CD4-positive, CD25-positive, alpha-beta regulatory T cell (primary cell): ENCODE measurements around the gene MGAT5. TPM values are rescaled to one million over a fixed set of nuclear protein-coding genes. Genes with fewer than 3 reads are reported as not detected.

Experiments
- ATAC-seq, 2 donors: fragments of 150-1000 bp; cut with Tn5 transposase; one replicate each; pipeline ENCODE4 v1.10.0; 2021; ENCODE audit warnings: low read depth in 2 of 2, moderate number of reproducible peaks in 2 of 2, moderate library complexity in 1 of 2
- DNase-seq, 3 donors: peaks; one replicate each; pipeline versions ENCODE4 v3.0.0 to v3.0.0-alpha.2; 2012 to 2022; ENCODE audit warnings: mixed read lengths in 1 of 3
- H3K27ac ChIP-seq: one replicate; pipeline ENCODE4 v1.7.0; 2013; ENCODE audit warnings: mild to moderate bottlenecking, low read length; ENCODE audit not compliant: insufficient read depth, poor library complexity, severe bottlenecking
- H3K27me3 ChIP-seq: one replicate; pipeline ENCODE4 v1.7.0; 2013; ENCODE audit warnings: low read length; ENCODE audit not compliant: control insufficient read depth, insufficient read depth
- H3K36me3 ChIP-seq: one replicate; pipeline ENCODE4 v1.7.0; 2013; ENCODE audit warnings: mild to moderate bottlenecking, low read length, moderate library complexity; ENCODE audit not compliant: control insufficient read depth, insufficient read depth
- H3K4me1 ChIP-seq: 2 replicates; pipeline ENCODE4 v1.7.0; 2013; ENCODE audit warnings: mild to moderate bottlenecking, low read length; ENCODE audit not compliant: insufficient read depth, control insufficient read depth, poor library complexity, severe bottlenecking
- H3K4me3 ChIP-seq: one replicate; pipeline ENCODE4 v1.7.0; 2013; ENCODE audit warnings: low read depth, mild to moderate bottlenecking, low read length, moderate library complexity
- H3K9me3 ChIP-seq, 2 experiments: 1 replicate in 1 of 2; 2 replicates in 1 of 2; pipeline ENCODE4 v1.7.0; 2013; ENCODE audit warnings: low read length in 2 of 2, mild to moderate bottlenecking in 1 of 2, moderate library complexity in 1 of 2; ENCODE audit not compliant: control insufficient read depth in 2 of 2
- H3K27ac Mint-ChIP-seq, 3 donors: one replicate each; pipeline ENCODE4 v1.8.0; 2020 to 2022; ENCODE audit warnings: mild to moderate bottlenecking in 3 of 3, mixed read lengths in 3 of 3, moderate library complexity in 2 of 3
- H3K27me3 Mint-ChIP-seq: one replicate; pipeline ENCODE4 v1.8.0; 2022; ENCODE audit warnings: mild to moderate bottlenecking, mixed read lengths
- H3K36me3 Mint-ChIP-seq: one replicate; pipeline ENCODE4 v1.8.0; 2020; ENCODE audit warnings: mixed read lengths
- H3K4me1 Mint-ChIP-seq, 4 donors: one replicate each; pipeline ENCODE4 v1.8.0; 2020 to 2022; ENCODE audit warnings: mixed read lengths in 4 of 4, mild to moderate bottlenecking in 1 of 4
- H3K4me3 Mint-ChIP-seq, 4 donors: one replicate each; pipeline ENCODE4 v1.8.0; 2020 to 2022; ENCODE audit warnings: mild to moderate bottlenecking in 4 of 4, mixed read lengths in 4 of 4, moderate library complexity in 3 of 4
- H3K9me3 Mint-ChIP-seq, 7 donors: one replicate each; pipeline ENCODE4 v1.8.0; 2020 to 2022; ENCODE audit warnings: mixed read lengths in 7 of 7, mild to moderate bottlenecking in 3 of 7, moderate library complexity in 2 of 7
- polyA plus RNA-seq, 4 donors: library from polyadenylated mRNA; unstranded; fragments of 300-500 nt; fragmentation: Illumina TruSeq; gene quantifications; one replicate each; pipeline ENCODE4 v1.2.3, GENCODE V29; 2021
- total RNA-seq: library from RNA; stranded (reverse); gene quantifications from one replicate; pipeline ENCODE4 v1.2.3, GENCODE V29; 2022

The MGAT5 gene
- total and polyA plus RNA-seq, 5 donors from 2014 or later: 3.6 to 68.8 (median 6.9) TPM

- no peaks in the 10 kb centered on the region for H3K27me3 Mint-ChIP-seq
- H3K4me3 Mint-ChIP-seq: no peak overlapping the region
- H3K4me3 ChIP-seq: no peak overlapping the region
- peaks cover 31% of the 10 kb centered on the region for H3K36me3 Mint-ChIP-seq
- H3K9me3 Mint-ChIP-seq: no peaks in the 10 kb centered on the region
- peaks cover under 1% of the 10 kb centered on the region for H3K4me1 ChIP-seq
- ATAC-seq: no peak
- no peak for DNase-seq
- peaks cover 22% of the 10 kb centered on the region for H3K36me3 ChIP-seq
- no peaks in the 10 kb centered on the region for H3K9me3 ChIP-seq
- no peaks in the 10 kb centered on the region for H3K27me3 ChIP-seq
- no peak overlapping the region for H3K27ac ChIP-seq
- peak overlapping the region in 2 of 3 donors; percentile 22 to 32 for H3K27ac Mint-ChIP-seq
- H3K4me1 Mint-ChIP-seq: peaks cover 15 to 50% (median 33%) of the 10 kb centered on the region in 4 donors
These were observed 61.6 kb downstream of the MGAT5 start for GRCh38 chr2:134315471-134315870.

- no peaks in the 10 kb centered on the region for H3K9me3 ChIP-seq
- peaks cover 41% of the 10 kb centered on the region for H3K36me3 Mint-ChIP-seq
- peaks cover 26% of the 10 kb centered on the region for H3K36me3 ChIP-seq
- H3K27me3 Mint-ChIP-seq: no peaks in the 10 kb centered on the region
- peaks cover 20% of the 10 kb centered on the region for H3K4me1 ChIP-seq
- no peak for ATAC-seq
- no peaks in the 10 kb centered on the region for H3K9me3 Mint-ChIP-seq
- no peak overlapping the region for H3K27ac ChIP-seq
- peaks cover 17 to 64% (median 45%) of the 10 kb centered on the region in 4 donors for H3K4me1 Mint-ChIP-seq
- H3K4me3 ChIP-seq: no peak overlapping the region
- peak overlapping the region; percentile 37 to 67 (median 44) for H3K27ac Mint-ChIP-seq
- H3K27me3 ChIP-seq: no peaks in the 10 kb centered on the region
- H3K4me3 Mint-ChIP-seq: peak overlapping the region in 2 of 4 donors; percentile 6 to 22
- DNase-seq: no peak
These were observed 65.9 kb downstream of the MGAT5 start for GRCh38 chr2:134319596-134320254.

- ATAC-seq (peak; percentile 46 to 59), DNase-seq (peak in 2 of 3 donors; percentile 9 to 54)
- H3K36me3 ChIP-seq: peaks cover 26% of the 10 kb centered on the region
- H3K4me3 Mint-ChIP-seq: peak overlapping the region in 2 of 4 donors; percentile 25 to 52
- H3K27ac ChIP-seq: no peak overlapping the region
- peak overlapping the region in 2 of 3 donors; percentile 29 to 48 for H3K27ac Mint-ChIP-seq
- H3K27me3 Mint-ChIP-seq: no peaks in the 10 kb centered on the region
- H3K9me3 ChIP-seq: no peaks in the 10 kb centered on the region
- no peaks in the 10 kb centered on the region for H3K27me3 ChIP-seq
- peaks cover 17 to 65% (median 49%) of the 10 kb centered on the region in 4 donors for H3K4me1 Mint-ChIP-seq
- H3K9me3 Mint-ChIP-seq: no peaks in the 10 kb centered on the region
- H3K4me1 ChIP-seq: peaks cover 25% of the 10 kb centered on the region
- H3K36me3 Mint-ChIP-seq: peaks cover 43% of the 10 kb centered on the region
- H3K4me3 ChIP-seq: no peak overlapping the region
These were observed 67.1 kb downstream of the MGAT5 start for GRCh38 chr2:134320930-134321329.

GRCh38 chr2:134323777-134324176 lies 69.9 kb downstream of the MGAT5 start:
- no peak overlapping the region for H3K4me3 ChIP-seq
- Mint-ChIP-seq H3K4me3 (no peak overlapping the region), H3K4me1 (peaks cover 17 to 66% (median 54%) of the 10 kb centered on the region in 4 donors), H3K36me3 (peaks cover 41% of the 10 kb centered on the region), H3K27ac (peak overlapping the region in 2 of 3 donors; percentile 28 to 38), H3K9me3 (peaks cover 0 to 2% (median 0%) of the 10 kb centered on the region in 7 donors), H3K27me3 (no peaks in the 10 kb centered on the region)
- peaks cover 25% of the 10 kb centered on the region for H3K4me1 ChIP-seq
- H3K27me3 ChIP-seq: no peaks in the 10 kb centered on the region
- DNase-seq (no peak), ATAC-seq (no peak)
- H3K9me3 ChIP-seq: no peaks in the 10 kb centered on the region
- H3K27ac ChIP-seq: no peak overlapping the region
- peaks cover 10% of the 10 kb centered on the region for H3K36me3 ChIP-seq

GRCh38 chr2:134324430-134324829 lies 70.6 kb downstream of the MGAT5 start:
- peak overlapping the region in 1 of 3 donors; percentile 28 for H3K27ac Mint-ChIP-seq
- peaks cover 34% of the 10 kb centered on the region for H3K36me3 Mint-ChIP-seq
- peaks cover 10 to 63% (median 53%) of the 10 kb centered on the region in 4 donors for H3K4me1 Mint-ChIP-seq
- peaks cover 25% of the 10 kb centered on the region for H3K4me1 ChIP-seq
- peaks cover 7% of the 10 kb centered on the region for H3K36me3 ChIP-seq
- no peak for DNase-seq
- H3K27me3 ChIP-seq: no peaks in the 10 kb centered on the region
- H3K9me3 Mint-ChIP-seq: peaks cover 0 to 2% (median 0%) of the 10 kb centered on the region in 7 donors
- ATAC-seq: no peak
- H3K4me3 ChIP-seq: no peak overlapping the region
- H3K27me3 Mint-ChIP-seq: no peaks in the 10 kb centered on the region
- peak overlapping the region in 1 of 4 donors; percentile 3 for H3K4me3 Mint-ChIP-seq
- H3K9me3 ChIP-seq: no peaks in the 10 kb centered on the region
- no peak overlapping the region for H3K27ac ChIP-seq

GRCh38 chr2:134324947-134325346 lies 71.1 kb downstream of the MGAT5 start:
- H3K36me3 ChIP-seq: peaks cover 5% of the 10 kb centered on the region
- H3K4me1 Mint-ChIP-seq: peaks cover 7 to 58% (median 50%) of the 10 kb centered on the region in 4 donors
- peaks cover 0 to 2% (median 0%) of the 10 kb centered on the region in 7 donors for H3K9me3 Mint-ChIP-seq
- peak in 1 of 2 donors; percentile 34 for ATAC-seq
- no peaks in the 10 kb centered on the region for H3K27me3 Mint-ChIP-seq
- peaks cover 25% of the 10 kb centered on the region for H3K4me1 ChIP-seq
- H3K4me3 Mint-ChIP-seq: no peak overlapping the region
- no peak overlapping the region for H3K27ac Mint-ChIP-seq
- H3K4me3 ChIP-seq: no peak overlapping the region
- H3K27ac ChIP-seq: no peak overlapping the region
- no peaks in the 10 kb centered on the region for H3K9me3 ChIP-seq
- DNase-seq: no peak
- no peaks in the 10 kb centered on the region for H3K27me3 ChIP-seq
- peaks cover 34% of the 10 kb centered on the region for H3K36me3 Mint-ChIP-seq

GRCh38 chr2:134325696-134326095 lies 71.8 kb downstream of the MGAT5 start:
- no peaks in the 10 kb centered on the region for H3K27me3 Mint-ChIP-seq
- Histone ChIP-seq H3K36me3 (peaks cover 7% of the 10 kb centered on the region), H3K27me3 (no peaks in the 10 kb centered on the region), H3K9me3 (no peaks in the 10 kb centered on the region), H3K4me1 (peaks cover 23% of the 10 kb centered on the region), H3K27ac (no peak overlapping the region), H3K4me3 (no peak overlapping the region)
- no peak overlapping the region for H3K4me3 Mint-ChIP-seq
- H3K27ac Mint-ChIP-seq: peak overlapping the region in 1 of 3 donors; percentile 66
- DNase-seq: no peak
- peaks cover 0 to 2% (median 0%) of the 10 kb centered on the region in 7 donors for H3K9me3 Mint-ChIP-seq
- H3K36me3 Mint-ChIP-seq: peaks cover 40% of the 10 kb centered on the region
- no peak for ATAC-seq
- H3K4me1 Mint-ChIP-seq: peaks cover 6 to 50% (median 47%) of the 10 kb centered on the region in 4 donors

GRCh38 chr2:134327367-134327766 lies 73.5 kb downstream of the MGAT5 start:
- Histone ChIP-seq H3K4me1 (peaks cover 12% of the 10 kb centered on the region), H3K9me3 (peaks cover 0 to 2% of the 10 kb centered on the region in 2 experiments), H3K27ac (no peak overlapping the region), H3K36me3 (peaks cover 10% of the 10 kb centered on the region), H3K4me3 (no peak overlapping the region), H3K27me3 (no peaks in the 10 kb centered on the region)
- DNase-seq: no peak
- ATAC-seq: no peak
- no peak overlapping the region for H3K27ac Mint-ChIP-seq
- peaks cover 0 to 10% (median 2%) of the 10 kb centered on the region in 7 donors for H3K9me3 Mint-ChIP-seq
- peaks cover 5 to 38% (median 33%) of the 10 kb centered on the region in 4 donors for H3K4me1 Mint-ChIP-seq
- H3K4me3 Mint-ChIP-seq: no peak overlapping the region
- H3K27me3 Mint-ChIP-seq: no peaks in the 10 kb centered on the region
- H3K36me3 Mint-ChIP-seq: peaks cover 45% of the 10 kb centered on the region
